Endothelial cell (in vitro differentiated cells): ENCODE measurements around the gene MYH7B. TPM values are rescaled to one million over a fixed set of nuclear protein-coding genes. Genes with fewer than 3 reads are reported as not detected.

ENCODE experiments used
- DNase-seq: peaks from one replicate; pipeline ENCODE4 v3.0.0; 2021; ENCODE audit warnings: low spot score
- H3K27ac Mint-ChIP-seq: one replicate; pipeline ENCODE4 v1.8.0; 2021; ENCODE audit warnings: mixed read lengths, inconsistent platforms; ENCODE audit not compliant: unreplicated experiment
- H3K27me3 Mint-ChIP-seq: one replicate; pipeline ENCODE4 v1.8.0; 2021; ENCODE audit warnings: mild to moderate bottlenecking, moderate library complexity, mixed read lengths, inconsistent platforms; ENCODE audit not compliant: unreplicated experiment
- H3K36me3 Mint-ChIP-seq: one replicate; pipeline ENCODE4 v1.8.0; 2021; ENCODE audit warnings: mild to moderate bottlenecking, low read depth, mixed read lengths, inconsistent platforms; ENCODE audit not compliant: unreplicated experiment
- H3K4me1 Mint-ChIP-seq: one replicate; pipeline ENCODE4 v1.8.0; 2021; ENCODE audit warnings: mild to moderate bottlenecking, mixed read lengths, inconsistent platforms; ENCODE audit not compliant: unreplicated experiment
- H3K4me3 Mint-ChIP-seq: one replicate; pipeline ENCODE4 v1.8.0; 2021; ENCODE audit warnings: mild to moderate bottlenecking, mixed read lengths, inconsistent platforms; ENCODE audit not compliant: unreplicated experiment
- H3K9me3 Mint-ChIP-seq: one replicate; pipeline ENCODE4 v1.8.0; 2021; ENCODE audit warnings: mixed read lengths, inconsistent platforms; ENCODE audit not compliant: unreplicated experiment
- CTCF ChIP-seq: fragments of 200-600 bp; sonication (generic); IDR thresholded peaks from one replicate; pipeline ENCODE4 v1.5.0; 2021; ENCODE audit warnings: antibody characterized with exemption; ENCODE audit not compliant: unreplicated experiment
- total RNA-seq: library from RNA; stranded (reverse); fragmentation: NEBNext Ultra II Directional; extraction: Animal tissue kit (Norgen Biotek cat#: 25700); gene quantifications from one replicate; pipeline ENCODE4 v1.2.1, GENCODE V29; 2021; ENCODE audit not compliant: unreplicated experiment

The MYH7B gene
- total RNA-seq, 1 donor from 2014 or later = 0.51 TPM

DNA sequence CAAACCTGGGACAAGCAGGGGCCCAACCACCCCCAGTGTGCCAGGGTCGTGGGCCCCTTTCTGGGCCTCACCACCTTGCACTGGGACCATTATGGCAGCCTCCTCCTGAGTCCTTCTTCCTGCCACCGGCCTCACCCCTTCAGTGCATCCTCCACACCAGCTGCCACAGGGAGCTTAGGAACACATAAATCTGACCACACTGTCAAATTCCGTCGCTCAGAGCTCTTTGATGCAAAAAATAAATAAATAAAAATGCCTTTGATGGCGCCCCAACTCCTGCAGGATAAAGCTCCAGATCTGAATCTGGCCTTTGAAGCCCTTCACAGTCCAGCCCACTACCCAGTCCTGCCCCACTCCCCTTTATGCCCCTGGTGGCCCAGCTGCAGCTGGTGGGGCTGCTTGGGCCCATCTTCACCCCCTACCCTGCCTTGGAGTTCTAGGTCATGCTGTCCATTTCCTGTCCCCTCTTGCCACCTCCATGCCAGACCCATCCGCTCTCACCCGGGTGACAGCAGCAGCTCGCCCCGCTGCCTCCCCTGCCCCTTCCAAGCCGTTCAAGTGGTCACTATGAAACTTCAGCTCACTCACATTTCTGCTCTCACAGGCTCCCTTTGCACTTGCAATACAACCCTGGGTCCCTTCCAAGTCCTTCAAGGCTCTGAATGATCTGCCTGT lies 16.0 kb downstream of the MYH7B start:
- TF ChIP-seq CTCF = no peak
- no peak for DNase-seq
- Mint-ChIP-seq H3K4me1 (peaks cover 4% of the 10 kb centered on the region), H3K4me3 (no peak overlapping the region), H3K9me3 (no peaks in the 10 kb centered on the region), H3K27me3 (peaks cover 6% of the 10 kb centered on the region), H3K27ac (no peak overlapping the region), H3K36me3 (no peaks in the 10 kb centered on the region)

GRCh38 chr20:34974246-34974645 lies 18.6 kb downstream of the MYH7B start:
- DNase-seq = no peak

DNA sequence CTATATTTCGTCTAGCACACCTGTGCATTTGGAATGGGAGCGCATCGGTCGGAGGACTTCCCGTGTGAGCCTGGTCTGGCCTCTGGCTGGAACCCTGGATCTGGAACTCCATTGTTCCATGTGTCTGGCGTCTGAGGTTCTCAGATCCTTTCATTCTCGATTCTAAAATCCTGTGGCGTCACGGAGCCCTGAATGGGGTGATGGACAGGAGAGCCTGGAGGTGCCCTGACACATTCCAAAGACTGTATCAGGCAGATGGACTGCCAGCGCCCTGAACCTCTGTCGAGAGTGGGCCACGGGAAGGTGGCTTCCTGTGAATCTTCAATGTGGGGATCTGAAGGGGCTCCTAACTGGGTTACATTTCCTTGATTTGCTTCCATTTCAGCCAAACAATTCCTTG lies 20.6 kb downstream of the MYH7B start:
- Mint-ChIP-seq H3K4me3 (no peak overlapping the region), H3K27me3 (peaks cover 9% of the 10 kb centered on the region), H3K27ac (no peak overlapping the region), H3K4me1 (peaks cover 9% of the 10 kb centered on the region), H3K36me3 (no peaks in the 10 kb centered on the region), H3K9me3 (no peaks in the 10 kb centered on the region)
- DNase-seq = no peak
- TF ChIP-seq CTCF = no peak

More at GRCh38 chr20:34974246-34974645, 18.6 kb downstream of the MYH7B start:
- H3K27me3 Mint-ChIP-seq = peaks cover 9% of the 10 kb centered on the region
- no peak for TF ChIP-seq CTCF
- H3K36me3 Mint-ChIP-seq = no peaks in the 10 kb centered on the region
- no peak overlapping the region for H3K4me3 Mint-ChIP-seq
- H3K4me1 Mint-ChIP-seq = peaks cover 9% of the 10 kb centered on the region
- H3K27ac Mint-ChIP-seq = no peak overlapping the region
- H3K9me3 Mint-ChIP-seq = no peaks in the 10 kb centered on the region

- no peak overlapping the region for H3K27ac Mint-ChIP-seq
- peaks cover 9% of the 10 kb centered on the region for H3K4me1 Mint-ChIP-seq
- peaks cover 4% of the 10 kb centered on the region for H3K27me3 Mint-ChIP-seq
- no peak for DNase-seq
- no peak overlapping the region for H3K4me3 Mint-ChIP-seq
- H3K9me3 Mint-ChIP-seq = no peaks in the 10 kb centered on the region
- H3K36me3 Mint-ChIP-seq = no peaks in the 10 kb centered on the region
- no peak for TF ChIP-seq CTCF
Observed at GRCh38 chr20:34977365-34978091, 21.9 kb downstream of the MYH7B start.
